ENCODE data around the gene COLGALT1. TPM values are rescaled to one million over a fixed set of nuclear protein-coding genes. Genes with fewer than 3 reads are reported as not detected.

Gene COLGALT1
- total and polyA plus RNA-seq, 10 of the 15 experiments (the other 5 are each of a cell fraction or from before 2014, with no cell fraction given), result 1.2 to 78.8 (median 29.8) TPM

DNA sequence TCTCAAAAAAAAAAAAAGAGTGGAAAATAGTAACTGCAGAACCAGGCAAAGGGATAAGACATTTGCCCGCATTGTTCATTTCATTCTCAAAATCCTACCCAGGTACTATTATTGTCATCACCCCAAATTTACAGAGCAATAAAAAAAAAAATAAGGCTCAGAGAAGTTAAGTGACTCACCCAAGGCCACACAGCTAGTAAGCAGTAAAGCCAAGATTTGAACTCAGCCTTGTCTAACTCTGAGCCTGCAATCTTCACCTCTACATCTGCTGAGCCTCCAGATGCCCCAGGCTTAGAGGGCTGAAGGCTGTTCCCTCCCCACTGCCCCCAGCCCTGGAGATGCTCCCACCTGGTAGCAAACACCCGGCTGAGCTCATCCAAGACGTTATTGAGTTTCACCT lies 71.7 kb downstream of the COLGALT1 start:
- Histone ChIP-seq H4K20me1 (ENCODE audit: control insufficient read depth, insufficient read depth) (no peaks in the 10 kb centered on the region), H3K4me2 (ENCODE audit: control insufficient read depth, insufficient read depth) (no peak overlapping the region), H3K9ac (ENCODE audit: control insufficient read depth, insufficient read depth, low read length) (no peak overlapping the region), H3K4me3 (no peak overlapping the region), H2AFZ (ENCODE audit: control insufficient read depth, low read depth, low read length) (no peak overlapping the region), H3K4me1 (ENCODE audit: control insufficient read depth, insufficient read depth, low read length) (no peaks in the 10 kb centered on the region), H3K27me3 (replicated peaks in 1 of 2; ENCODE audit: control insufficient read depth in 2 of 2, insufficient read depth in 2 of 2, low read length in 1 of 2) (no peaks in the 10 kb centered on the region), H3K36me3 (ENCODE audit: control insufficient read depth in 2 of 2, insufficient read depth in 2 of 2, low read length in 1 of 2) (no peaks in the 10 kb centered on the region), H3K27ac (ENCODE audit: control insufficient read depth, insufficient read depth) (no peak overlapping the region), H3K79me2 (ENCODE audit: control insufficient read depth, insufficient read depth, low read length) (no peaks in the 10 kb centered on the region), H3K9me3 (replicated peaks; ENCODE audit: control insufficient read depth, insufficient read depth, low read length) (no peaks in the 10 kb centered on the region; the same call in 2 of the 3 replicates)
- ChIA-PET POLR2A (no interaction called here), RAD21 (ENCODE audit: unreplicated experiment) (no interaction called here), SMC1A (ENCODE audit: uncharacterized antibody, unreplicated experiment) (no interaction called here), CTCF (interaction anchor here (1.2 kb wide), 1 partner anchor 131 kb away, joined by 4 read pairs; no protein-coding TSS in a partner anchor)
- 41% methylated on average over 3 of the region's 3 CpGs for WGBS (ENCODE audit: insufficient coverage, insufficient replicate concordance, low lambda C conversion rate, missing lambda C conversion rate)
- TF ChIP-seq ZNF384 (IDR thresholded peaks at IDR 0.05; ENCODE audit: borderline replicate concordance, low read depth, low read length), result no peak
- TF ChIP-seq NFYB (IDR thresholded peaks at IDR 0.05; ENCODE audit: insufficient read depth, low read depth, low read length), result no peak
- TF ChIP-seq ZSCAN29 (IDR thresholded peaks at IDR 0.05), result no peak
- no peak for TF ChIP-seq BMI1 (IDR thresholded peaks at IDR 0.05; ENCODE audit: borderline replicate concordance)
- FAIRE-seq (no peak), ATAC-seq (no peak), DNase-seq (ENCODE audit: low read depth, low spot score) (no peak)
- in situ Hi-C loops (cut with MboI), result no loop called here
- no TSS peak for BruUV-seq (replicated peaks)
- intact Hi-C loops (cut with micrococcal nuclease; ENCODE audit: unreplicated experiment), result no loop called here

GRCh38 chr19:17627921-17628320 lies 72.5 kb downstream of the COLGALT1 start:
- Histone ChIP-seq H3K27ac (ENCODE audit: control insufficient read depth, insufficient read depth) (no peak overlapping the region), H3K27me3 (replicated peaks in 1 of 2; ENCODE audit: control insufficient read depth in 2 of 2, insufficient read depth in 2 of 2, low read length in 1 of 2) (no peaks in the 10 kb centered on the region), H3K4me3 (no peak overlapping the region), H3K9ac (ENCODE audit: control insufficient read depth, insufficient read depth, low read length) (no peak overlapping the region), H3K4me1 (ENCODE audit: control insufficient read depth, insufficient read depth, low read length) (no peaks in the 10 kb centered on the region), H2AFZ (ENCODE audit: control insufficient read depth, low read depth, low read length) (no peak overlapping the region), H4K20me1 (ENCODE audit: control insufficient read depth, insufficient read depth) (no peaks in the 10 kb centered on the region), H3K36me3 (ENCODE audit: control insufficient read depth in 2 of 2, insufficient read depth in 2 of 2, low read length in 1 of 2) (no peaks in the 10 kb centered on the region), H3K79me2 (ENCODE audit: control insufficient read depth, insufficient read depth, low read length) (no peaks in the 10 kb centered on the region), H3K9me3 (replicated peaks; ENCODE audit: control insufficient read depth, insufficient read depth, low read length) (no peaks in the 10 kb centered on the region; the same call in 2 of the 3 replicates), H3K4me2 (ENCODE audit: control insufficient read depth, insufficient read depth) (no peak overlapping the region)
- ChIA-PET RAD21 (ENCODE audit: unreplicated experiment) (interaction anchor here (0.9 kb wide), 1 partner anchor 228 kb away, joined by 3 read pairs; no protein-coding TSS in a partner anchor), CTCF (interaction anchor here (1.2 kb wide), 1 partner anchor 132 kb away, joined by 4 read pairs; no protein-coding TSS in a partner anchor), SMC1A (ENCODE audit: uncharacterized antibody, unreplicated experiment) (no interaction called here), POLR2A (no interaction called here)
- in situ Hi-C loops (cut with MboI), result no loop called here
- 24% methylated on average over 5 of the region's 5 CpGs for WGBS (ENCODE audit: insufficient coverage, insufficient replicate concordance, low lambda C conversion rate, missing lambda C conversion rate)
- ATAC-seq (no peak), DNase-seq (ENCODE audit: low read depth, low spot score) (no peak), FAIRE-seq (no peak)
- intact Hi-C loops (cut with micrococcal nuclease; ENCODE audit: unreplicated experiment), result no loop called here
- BruUV-seq (replicated peaks), result no TSS peak
- TF ChIP-seq NR2C1 (IDR thresholded peaks at IDR 0.05) (no peak), YY1 (IDR thresholded peaks at IDR 0.05; ENCODE audit: low read depth, low read length) (no peak), CBX5 (IDR thresholded peaks at IDR 0.05; ENCODE audit: low read depth) (no peak), KLF5 (IDR thresholded peaks at IDR 0.05; ENCODE audit: partially characterized antibody) (no peak), MEF2B (IDR thresholded peaks at IDR 0.05; ENCODE audit: partially characterized antibody, poor library complexity, severe bottlenecking) (no peak), ZBTB11 (CRISPR knock-in tag; IDR thresholded peaks at IDR 0.05) (no peak), LARP7 (IDR thresholded peaks at IDR 0.05) (no peak), KAT2A (conservative IDR thresholded peaks at IDR 0.05; ENCODE audit: control insufficient read depth, low read depth, low read length) (no peak), BCL3 (IDR thresholded peaks at IDR 0.05; ENCODE audit: borderline replicate concordance, insufficient read depth, low read depth, low read length, poor library complexity, severe bottlenecking) (no peak)

All from GM12878 (cell line).